Measurements from ENCODE around the gene CAMK1D.

GRCh38 chr10:12466704-12467305 lies 117.5 kb downstream of the CAMK1D start:
- TF ChIP-seq CTCF (IDR thresholded peaks at IDR 0.05) (no peak), POLR2A (IDR thresholded peaks at IDR 0.05) (no peak)

Measured in breast epithelium (tissue), 3 donors.